Mesendoderm (in vitro differentiated cells): Measurements from ENCODE around the gene TLX1.

Experiments used
- DNase-seq: peaks from one replicate; pipeline ENCODE4 v3.0.0; 2013
- H2AK5ac ChIP-seq: 2 replicates; pipeline ENCODE4 v1.6.1; 2013; ENCODE audit warnings: low read length, inconsistent platforms
- H2BK120ac ChIP-seq: 2 replicates; pipeline ENCODE4 v1.6.1; 2013; ENCODE audit warnings: low read depth, mild to moderate bottlenecking, low read length, moderate library complexity, mixed read lengths
- H2BK15ac ChIP-seq: replicated peaks from 2 replicates; pipeline ENCODE4 v1.6.1; 2013; ENCODE audit warnings: low read depth, mild to moderate bottlenecking, moderate library complexity
- H2BK5ac ChIP-seq: 2 replicates; pipeline ENCODE4 v1.6.1; 2013; ENCODE audit warnings: low read length, inconsistent platforms
- H3K18ac ChIP-seq: 2 replicates; pipeline ENCODE4 v1.6.1; 2013; ENCODE audit warnings: mild to moderate bottlenecking, low read length, mixed read lengths
- H3K23ac ChIP-seq: one replicate; pipeline ENCODE4 v1.6.1; 2013; ENCODE audit warnings: low read length
- H3K27ac ChIP-seq: 2 replicates; pipeline ENCODE4 v1.5.1; 2013; ENCODE audit warnings: low read depth, mild to moderate bottlenecking, inconsistent platforms, low read length, moderate library complexity
- H3K27me3 ChIP-seq: 2 replicates; pipeline ENCODE4 v1.6.1; 2013; ENCODE audit warnings: low read length, control low read depth, mild to moderate bottlenecking, inconsistent platforms; ENCODE audit not compliant: insufficient read depth, poor library complexity
- H3K36me3 ChIP-seq: 2 replicates; pipeline ENCODE4 v1.6.1; 2013; ENCODE audit warnings: low read length, inconsistent platforms; ENCODE audit not compliant: control insufficient read depth, insufficient read depth
- H3K4ac ChIP-seq: one replicate; pipeline ENCODE4 v1.6.1; 2013; ENCODE audit warnings: low read depth, mild to moderate bottlenecking, low read length, moderate library complexity
- H3K4me1 ChIP-seq: 2 replicates; pipeline ENCODE4 v1.6.1; 2013; ENCODE audit warnings: low read depth, low read length, inconsistent platforms; ENCODE audit not compliant: control insufficient read depth
- H3K4me2 ChIP-seq: 2 replicates; pipeline ENCODE4 v1.6.1; 2013; ENCODE audit warnings: low read length
- H3K4me3 ChIP-seq: 2 replicates; pipeline ENCODE4 v1.5.1; 2013; ENCODE audit warnings: mild to moderate bottlenecking, low read length
- H3K56ac ChIP-seq: one replicate; pipeline ENCODE4 v1.6.1; 2013; ENCODE audit warnings: low read length
- H3K79me1 ChIP-seq: 2 replicates; pipeline ENCODE4 v1.6.1; 2013; ENCODE audit warnings: low read length, inconsistent platforms
- H3K79me2 ChIP-seq: 2 replicates; pipeline ENCODE4 v1.6.1; 2013; ENCODE audit warnings: mild to moderate bottlenecking, low read length; ENCODE audit not compliant: control insufficient read depth, insufficient read depth
- H3K9ac ChIP-seq: 2 replicates; pipeline ENCODE4 v1.6.1; 2013; ENCODE audit warnings: low read length, inconsistent platforms
- H4K5ac ChIP-seq: one replicate; pipeline ENCODE4 v1.6.1; 2013; ENCODE audit warnings: low read length
- H4K8ac ChIP-seq: one replicate; pipeline ENCODE4 v1.6.1; 2013; ENCODE audit warnings: low read depth, mild to moderate bottlenecking, control low read depth, low read length, moderate library complexity
- WGBS: extraction: QIAGEN DNeasy Blood & Tissue Kit; methylation state at CpG from one replicate; pipeline ENCODE4 v1.1.7; 2013; ENCODE audit warnings: low lambda C conversion rate, missing lambda C conversion rate; ENCODE audit not compliant: insufficient coverage; ENCODE audit errors: extremely low coverage; 5-methylcytosine and 5-hydroxymethylcytosine counted together

TLX1 gene

GRCh38 chr10:101126684-101127628, 4.1 kb upstream of the TLX1 start:
- Histone ChIP-seq H2AK5ac (no peak overlapping the region), H3K79me1 (no peaks in the 10 kb centered on the region)
- no CpG with 5 or more reads among the region's 14 CpGs for WGBS

GRCh38 chr10:101130141-101130540, 959 bp upstream of the TLX1 start:
- DNase-seq: no peak
- Histone ChIP-seq H3K4me3 (no peak overlapping the region), H4K8ac (no peak overlapping the region), H2BK15ac (no peak overlapping the region), H2AK5ac (no peak overlapping the region), H3K23ac (no peak overlapping the region), H2BK120ac (no peak overlapping the region), H4K5ac (no peak overlapping the region), H2BK5ac (no peak overlapping the region), H3K36me3 (no peaks in the 10 kb centered on the region), H3K27ac (no peak overlapping the region), H3K18ac (no peak overlapping the region), H3K9ac (no peak overlapping the region), H3K56ac (no peak overlapping the region), H3K27me3 (peaks cover 92% of the 10 kb centered on the region), H3K4me1 (no peaks in the 10 kb centered on the region), H3K79me2 (no peaks in the 10 kb centered on the region), H3K4me2 (no peak overlapping the region), H3K79me1 (no peaks in the 10 kb centered on the region), H3K4ac (no peak overlapping the region)
- no CpG with 5 or more reads among the region's 5 CpGs for WGBS

More at GRCh38 chr10:101126684-101127628, 4.1 kb upstream of the TLX1 start:
- Histone ChIP-seq H3K23ac (no peak overlapping the region), H3K36me3 (no peaks in the 10 kb centered on the region), H2BK15ac (no peak overlapping the region), H3K4ac (no peak overlapping the region), H2BK5ac (no peak overlapping the region), H3K4me1 (no peaks in the 10 kb centered on the region), H3K27ac (no peak overlapping the region), H3K4me3 (no peak overlapping the region), H3K9ac (no peak overlapping the region), H3K18ac (no peak overlapping the region), H4K8ac (no peak overlapping the region), H3K27me3 (peaks cover 90% of the 10 kb centered on the region), H3K79me2 (no peaks in the 10 kb centered on the region), H4K5ac (no peak overlapping the region), H2BK120ac (no peak overlapping the region), H3K56ac (no peak overlapping the region), H3K4me2 (no peak overlapping the region)
- DNase-seq: no peak

GRCh38 chr10:101131962-101132635, 999 bp downstream of the TLX1 start:
- H3K79me1 ChIP-seq: no peaks in the 10 kb centered on the region
- no peak overlapping the region for H2BK120ac ChIP-seq
- no peak for DNase-seq
- H3K4me1 ChIP-seq: no peaks in the 10 kb centered on the region
- no peak overlapping the region for H3K23ac ChIP-seq
- peak overlapping the region; percentile 15 for H3K56ac ChIP-seq
- peaks cover 92% of the 10 kb centered on the region for H3K27me3 ChIP-seq
- H3K18ac ChIP-seq: no peak overlapping the region
- H4K5ac ChIP-seq: no peak overlapping the region
- no peak overlapping the region for H4K8ac ChIP-seq
- no peaks in the 10 kb centered on the region for H3K79me2 ChIP-seq
- no peak overlapping the region for H3K9ac ChIP-seq
- no CpG with 5 or more reads among the region's 39 CpGs for WGBS
- H2AK5ac ChIP-seq: no peak overlapping the region
- H3K27ac ChIP-seq: no peak overlapping the region
- H2BK15ac ChIP-seq: no peak overlapping the region
- H3K36me3 ChIP-seq: no peaks in the 10 kb centered on the region
- H3K4me3 ChIP-seq: no peak overlapping the region
- no peak overlapping the region for H2BK5ac ChIP-seq
- no peak overlapping the region for H3K4me2 ChIP-seq
- H3K4ac ChIP-seq: no peak overlapping the region

GRCh38 chr10:101132636-101133473, 1.8 kb downstream of the TLX1 start:
- no peak overlapping the region for H3K4me3 ChIP-seq
- WGBS: no CpG with 5 or more reads among the region's 24 CpGs
- no peak overlapping the region for H4K8ac ChIP-seq
- no peak overlapping the region for H3K9ac ChIP-seq
- H3K36me3 ChIP-seq: no peaks in the 10 kb centered on the region
- no peaks in the 10 kb centered on the region for H3K79me2 ChIP-seq
- no peak overlapping the region for H3K4me2 ChIP-seq
- no peak for DNase-seq
- H3K23ac ChIP-seq: no peak overlapping the region
- no peak overlapping the region for H2BK5ac ChIP-seq
- H3K4me1 ChIP-seq: no peaks in the 10 kb centered on the region
- H3K56ac ChIP-seq: no peak overlapping the region
- no peak overlapping the region for H3K18ac ChIP-seq
- H4K5ac ChIP-seq: no peak overlapping the region
- no peaks in the 10 kb centered on the region for H3K79me1 ChIP-seq
- no peak overlapping the region for H2AK5ac ChIP-seq
- no peak overlapping the region for H3K27ac ChIP-seq
- no peak overlapping the region for H3K4ac ChIP-seq
- peaks cover 93% of the 10 kb centered on the region for H3K27me3 ChIP-seq
- no peak overlapping the region for H2BK120ac ChIP-seq
- H2BK15ac ChIP-seq: no peak overlapping the region

GRCh38 chr10:101133489-101134298, 2.6 kb downstream of the TLX1 start:
- no peak overlapping the region for H2BK5ac ChIP-seq
- no peak overlapping the region for H2AK5ac ChIP-seq
- DNase-seq: peak; percentile 60
- H2BK120ac ChIP-seq: no peak overlapping the region
- no peak overlapping the region for H4K5ac ChIP-seq
- H3K4me3 ChIP-seq: no peak overlapping the region
- H3K56ac ChIP-seq: peak overlapping the region; percentile 67
- peaks cover 96% of the 10 kb centered on the region for H3K27me3 ChIP-seq
- no peak overlapping the region for H4K8ac ChIP-seq
- H3K18ac ChIP-seq: no peak overlapping the region
- no peaks in the 10 kb centered on the region for H3K4me1 ChIP-seq
- H3K4me2 ChIP-seq: no peak overlapping the region
- WGBS: no CpG with 5 or more reads among the region's 54 CpGs
- H3K4ac ChIP-seq: no peak overlapping the region
- H3K9ac ChIP-seq: no peak overlapping the region
- H3K23ac ChIP-seq: no peak overlapping the region
- H2BK15ac ChIP-seq: no peak overlapping the region
- H3K79me2 ChIP-seq: no peaks in the 10 kb centered on the region
- no peak overlapping the region for H3K27ac ChIP-seq
- no peaks in the 10 kb centered on the region for H3K79me1 ChIP-seq
- H3K36me3 ChIP-seq: no peaks in the 10 kb centered on the region
